Cardiac septum (tissue), 1 donor: ENCODE measurements around the gene RALB. TPM values are rescaled to one million over a fixed set of nuclear protein-coding genes. Genes with fewer than 3 reads are reported as not detected.
"Not testable (repeated sequence)": the region's sequence is repeated elsewhere in the genome, so short reads cannot be mapped to it uniquely, and the experiment has no call there.

Experiments
- DNase-seq: peaks from one replicate; pipeline ENCODE4 v3.0.0-alpha.2; 2020; ENCODE audit warnings: low spot score
- intact Hi-C: fragments of 100-400 bp; cut with DNase I; formaldehyde crosslinking; loops from one replicate; pipeline ENCODE4 v1.14.0; 2022
- total RNA-seq: library from RNA; stranded (reverse); fragmentation: NEBNext Ultra II Directional; extraction: Animal tissue kit (Norgen Biotek cat#: 25700); gene quantifications from one replicate; pipeline ENCODE4 v1.2.1, GENCODE V29; 2021
- donor health status: DM: no; HTN: no; CAD: no.

The RALB gene
- total RNA-seq, 1 donor from 2014 or later, result 49.9 TPM

- peak; percentile 60 for DNase-seq
- intact Hi-C loops, result no loop called here
Measured at GRCh38 chr2:120305937-120306490, 53.4 kb downstream of the RALB start.

GRCh38 chr2:120307482-120307881 lies 54.8 kb downstream of the RALB start:
- intact Hi-C loops, result no loop called here
- peak; percentile 39 for DNase-seq

GRCh38 chr2:120308038-120308910 lies 55.6 kb downstream of the RALB start:
- intact Hi-C loops, result no loop called here
- peak; percentile 55 for DNase-seq

- no peak for DNase-seq
- intact Hi-C loops, result loop anchor here (5.0 to 10.0 kb wide), 3 partner anchors 55 to 203 kb away; partner anchors contain the start of genes RALB and TMEM185B
Measured at GRCh38 chr2:120310136-120310535, 57.5 kb downstream of the RALB start.

GRCh38 chr2:120310841-120311240 lies 58.2 kb downstream of the RALB start:
- not testable (repeated sequence) for DNase-seq
- intact Hi-C loops, result loop anchor here (5.0 to 10.0 kb wide), 3 partner anchors 56 to 204 kb away; partner anchors contain the start of genes RALB and TMEM185B

- peak; percentile 22 for DNase-seq
- intact Hi-C loops, result loop anchor here (5.0 to 10.0 kb wide), 3 partner anchors 57 to 205 kb away; partner anchors contain the start of genes RALB and TMEM185B
Measured at GRCh38 chr2:120312076-120312475, 59.4 kb downstream of the RALB start.

GRCh38 chr2:120312860-120313694 lies 60.4 kb downstream of the RALB start:
- intact Hi-C loops, result loop anchor here (5.0 to 10.0 kb wide), 3 partner anchors 58 to 206 kb away; partner anchors contain the start of genes RALB and TMEM185B
- DNase-seq, result peak; percentile 92

GRCh38 chr2:120313695-120314615 lies 61.3 kb downstream of the RALB start:
- intact Hi-C loops, result loop anchor here (5.0 to 10.0 kb wide), 3 partner anchors 59 to 207 kb away; partner anchors contain the start of genes RALB and TMEM185B
- peak; percentile 69 for DNase-seq

- intact Hi-C loops, result loop anchor here (5.0 to 10.0 kb wide), 3 partner anchors 60 to 208 kb away; partner anchors contain the start of genes RALB and TMEM185B
- peak; percentile 75 for DNase-seq
Measured at GRCh38 chr2:120314690-120315366, 62.2 kb downstream of the RALB start.

- intact Hi-C loops, result loop anchor here (10.0 kb wide), 1 partner anchor 61 kb away; the partner anchor contains the start of gene RALB
- peak; percentile 24 for DNase-seq
Measured at GRCh38 chr2:120315367-120316033, 62.8 kb downstream of the RALB start.

- intact Hi-C loops, result loop anchor here (10.0 kb wide), 1 partner anchor 61 kb away; the partner anchor contains the start of gene RALB
- peak; percentile 71 for DNase-seq
Measured at GRCh38 chr2:120316071-120316470, 63.4 kb downstream of the RALB start.

- DNase-seq, result peak; percentile 43
- intact Hi-C loops, result loop anchor here (10.0 kb wide), 1 partner anchor 62 kb away; the partner anchor contains the start of gene RALB
Measured at GRCh38 chr2:120316528-120317179, 64.0 kb downstream of the RALB start.

- DNase-seq, result peak; percentile 46
- intact Hi-C loops, result loop anchor here (10.0 kb wide), 1 partner anchor 62 kb away; the partner anchor contains the start of gene RALB
Measured at GRCh38 chr2:120317180-120317533, 64.5 kb downstream of the RALB start.

GRCh38 chr2:120317916-120318315 lies 65.3 kb downstream of the RALB start:
- DNase-seq, result peak; percentile 51
- intact Hi-C loops, result loop anchor here (10.0 kb wide), 1 partner anchor 63 kb away; the partner anchor contains the start of gene RALB

- intact Hi-C loops, result loop anchor here (10.0 kb wide), 1 partner anchor 64 kb away; the partner anchor contains the start of gene RALB
- DNase-seq, result peak; percentile 81
Measured at GRCh38 chr2:120318626-120319025, 66.0 kb downstream of the RALB start.

GRCh38 chr2:120319123-120319522 lies 66.5 kb downstream of the RALB start:
- intact Hi-C loops, result loop anchor here (10.0 kb wide), 1 partner anchor 64 kb away; the partner anchor contains the start of gene RALB
- DNase-seq, result no peak
